HL-60 (cell line): ENCODE results near the gene HIRA.

Experiments
- GABPA ChIP-seq: IDR thresholded peaks from 2 replicates; pipeline ENCODE4 v1.6.1; 2012; ENCODE audit warnings: low read depth
- POLR2AphosphoS5 ChIP-seq: IDR thresholded peaks from 2 replicates; pipeline ENCODE4 v1.6.1; 2012; ENCODE audit warnings: low read depth
- SPI1 ChIP-seq: IDR thresholded peaks from 2 replicates; pipeline ENCODE4 v1.6.1; 2012; ENCODE audit warnings: low read depth, mild to moderate bottlenecking, borderline replicate concordance
- TF ChIP-seq, protein P1 (sequence below): IDR thresholded peaks from one replicate; pipeline ENCODE4 v1.5.1; 2011; ENCODE audit warnings: low read length, control low read depth, inconsistent platforms; ENCODE audit not compliant: insufficient read depth
- TF ChIP-seq, protein P2 (sequence below): IDR thresholded peaks from 2 replicates; pipeline ENCODE4 v1.6.1; 2012; ENCODE audit warnings: low read depth; ENCODE audit not compliant: insufficient replicate concordance

DNA sequence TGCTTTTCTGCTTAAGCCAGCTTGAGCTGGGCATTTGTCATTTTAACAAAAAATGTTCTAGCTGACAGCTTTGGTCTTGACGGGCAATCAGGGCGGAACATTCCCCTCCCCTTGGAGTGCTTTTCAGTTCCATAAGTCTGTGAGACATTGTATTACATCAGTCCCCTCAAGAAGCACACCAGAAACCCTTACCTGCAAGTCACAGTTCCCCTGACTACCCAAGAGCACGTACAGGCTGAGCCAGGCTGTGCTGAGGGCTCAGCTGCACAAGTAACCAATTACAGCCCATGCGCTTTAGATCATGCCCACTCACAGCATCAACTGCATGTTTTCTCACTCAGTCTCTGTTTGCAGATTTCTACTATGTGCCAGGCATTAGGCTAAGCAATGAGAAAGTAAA is 19.1 kb downstream of the HIRA start:
- TF ChIP-seq, protein P1, sequence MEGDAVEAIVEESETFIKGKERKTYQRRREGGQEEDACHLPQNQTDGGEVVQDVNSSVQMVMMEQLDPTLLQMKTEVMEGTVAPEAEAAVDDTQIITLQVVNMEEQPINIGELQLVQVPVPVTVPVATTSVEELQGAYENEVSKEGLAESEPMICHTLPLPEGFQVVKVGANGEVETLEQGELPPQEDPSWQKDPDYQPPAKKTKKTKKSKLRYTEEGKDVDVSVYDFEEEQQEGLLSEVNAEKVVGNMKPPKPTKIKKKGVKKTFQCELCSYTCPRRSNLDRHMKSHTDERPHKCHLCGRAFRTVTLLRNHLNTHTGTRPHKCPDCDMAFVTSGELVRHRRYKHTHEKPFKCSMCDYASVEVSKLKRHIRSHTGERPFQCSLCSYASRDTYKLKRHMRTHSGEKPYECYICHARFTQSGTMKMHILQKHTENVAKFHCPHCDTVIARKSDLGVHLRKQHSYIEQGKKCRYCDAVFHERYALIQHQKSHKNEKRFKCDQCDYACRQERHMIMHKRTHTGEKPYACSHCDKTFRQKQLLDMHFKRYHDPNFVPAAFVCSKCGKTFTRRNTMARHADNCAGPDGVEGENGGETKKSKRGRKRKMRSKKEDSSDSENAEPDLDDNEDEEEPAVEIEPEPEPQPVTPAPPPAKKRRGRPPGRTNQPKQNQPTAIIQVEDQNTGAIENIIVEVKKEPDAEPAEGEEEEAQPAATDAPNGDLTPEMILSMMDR: no peak
- TF ChIP-seq, protein P2, sequence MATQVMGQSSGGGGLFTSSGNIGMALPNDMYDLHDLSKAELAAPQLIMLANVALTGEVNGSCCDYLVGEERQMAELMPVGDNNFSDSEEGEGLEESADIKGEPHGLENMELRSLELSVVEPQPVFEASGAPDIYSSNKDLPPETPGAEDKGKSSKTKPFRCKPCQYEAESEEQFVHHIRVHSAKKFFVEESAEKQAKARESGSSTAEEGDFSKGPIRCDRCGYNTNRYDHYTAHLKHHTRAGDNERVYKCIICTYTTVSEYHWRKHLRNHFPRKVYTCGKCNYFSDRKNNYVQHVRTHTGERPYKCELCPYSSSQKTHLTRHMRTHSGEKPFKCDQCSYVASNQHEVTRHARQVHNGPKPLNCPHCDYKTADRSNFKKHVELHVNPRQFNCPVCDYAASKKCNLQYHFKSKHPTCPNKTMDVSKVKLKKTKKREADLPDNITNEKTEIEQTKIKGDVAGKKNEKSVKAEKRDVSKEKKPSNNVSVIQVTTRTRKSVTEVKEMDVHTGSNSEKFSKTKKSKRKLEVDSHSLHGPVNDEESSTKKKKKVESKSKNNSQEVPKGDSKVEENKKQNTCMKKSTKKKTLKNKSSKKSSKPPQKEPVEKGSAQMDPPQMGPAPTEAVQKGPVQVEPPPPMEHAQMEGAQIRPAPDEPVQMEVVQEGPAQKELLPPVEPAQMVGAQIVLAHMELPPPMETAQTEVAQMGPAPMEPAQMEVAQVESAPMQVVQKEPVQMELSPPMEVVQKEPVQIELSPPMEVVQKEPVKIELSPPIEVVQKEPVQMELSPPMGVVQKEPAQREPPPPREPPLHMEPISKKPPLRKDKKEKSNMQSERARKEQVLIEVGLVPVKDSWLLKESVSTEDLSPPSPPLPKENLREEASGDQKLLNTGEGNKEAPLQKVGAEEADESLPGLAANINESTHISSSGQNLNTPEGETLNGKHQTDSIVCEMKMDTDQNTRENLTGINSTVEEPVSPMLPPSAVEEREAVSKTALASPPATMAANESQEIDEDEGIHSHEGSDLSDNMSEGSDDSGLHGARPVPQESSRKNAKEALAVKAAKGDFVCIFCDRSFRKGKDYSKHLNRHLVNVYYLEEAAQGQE: no peak
- TF ChIP-seq POLR2AphosphoS5 (no peak), SPI1 (no peak), GABPA (no peak)
